GM18499 (cell line): ENCODE data around the gene LMOD3.

ENCODE experiments used
- ATAC-seq: cut with Tn5 transposase; IDR thresholded peaks from one replicate; pipeline ENCODE4 v1.9.1; 2021; ENCODE audit warnings: moderate number of reproducible peaks; ENCODE audit not compliant: insufficient read depth, unreplicated experiment

LMOD3 gene

GRCh38 chr3:69122403-69122802 lies at the start of gene LMOD3:
Gene LMOD3, minus strand, starts transcription at chr3:69122595. Its CDS starts 209 bp downstream, at chr3:69122386.
- ATAC-seq: no peak

GRCh38 chr3:69172058-69172457 lies 49.7 kb upstream of the LMOD3 start:
- no peak for ATAC-seq

GRCh38 chr3:69166446-69166845 lies 44.1 kb upstream of the LMOD3 start:
- no peak for ATAC-seq

- no peak for ATAC-seq
Measured at GRCh38 chr3:69165744-69166143, 43.3 kb upstream of the LMOD3 start.

- no peak for ATAC-seq
Measured at GRCh38 chr3:69164296-69164695, 41.9 kb upstream of the LMOD3 start.

GRCh38 chr3:69162308-69162980 lies 40.0 kb upstream of the LMOD3 start:
- no peak for ATAC-seq

- ATAC-seq: no peak
Measured at GRCh38 chr3:69161587-69162307, 39.4 kb upstream of the LMOD3 start.

GRCh38 chr3:69160525-69160924 lies 38.1 kb upstream of the LMOD3 start:
- no peak for ATAC-seq

- ATAC-seq: no peak
Measured at GRCh38 chr3:69160107-69160506, 37.7 kb upstream of the LMOD3 start.

GRCh38 chr3:69149586-69149985 lies 27.2 kb upstream of the LMOD3 start:
- no peak for ATAC-seq

GRCh38 chr3:69145688-69146087 lies 23.3 kb upstream of the LMOD3 start:
- no peak for ATAC-seq

GRCh38 chr3:69144631-69145245 lies 22.3 kb upstream of the LMOD3 start:
- no peak for ATAC-seq

- no peak for ATAC-seq
Measured at GRCh38 chr3:69143612-69144011, 21.2 kb upstream of the LMOD3 start.

GRCh38 chr3:69142797-69143454 lies 20.5 kb upstream of the LMOD3 start:
- no peak for ATAC-seq

- no peak for ATAC-seq
Measured at GRCh38 chr3:69142090-69142489, 19.7 kb upstream of the LMOD3 start.

- ATAC-seq: no peak
Measured at GRCh38 chr3:69141313-69141712, 18.9 kb upstream of the LMOD3 start.

- no peak for ATAC-seq
Measured at GRCh38 chr3:69137412-69137811, 15.0 kb upstream of the LMOD3 start.

GRCh38 chr3:69137005-69137404 lies 14.6 kb upstream of the LMOD3 start:
- ATAC-seq: no peak

GRCh38 chr3:69130689-69131088 lies 8.3 kb upstream of the LMOD3 start:
- ATAC-seq: no peak

- ATAC-seq: no peak
Measured at GRCh38 chr3:69129531-69129930, 7.1 kb upstream of the LMOD3 start.

- no peak for ATAC-seq
Measured at GRCh38 chr3:69128509-69128908, 6.1 kb upstream of the LMOD3 start.
